GM19467 (cell line): ENCODE results near the gene MAP3K5.
"Not testable (repeated sequence)": the region's sequence is repeated elsewhere in the genome, so short reads cannot be mapped to it uniquely, and the experiment has no call there.

ENCODE experiments used
- ATAC-seq: cut with Tn5 transposase; IDR thresholded peaks from one replicate; pipeline ENCODE4 v1.9.1; 2021; ENCODE audit warnings: mild to moderate bottlenecking, moderate library complexity; ENCODE audit not compliant: unreplicated experiment

The MAP3K5 gene

DNA sequence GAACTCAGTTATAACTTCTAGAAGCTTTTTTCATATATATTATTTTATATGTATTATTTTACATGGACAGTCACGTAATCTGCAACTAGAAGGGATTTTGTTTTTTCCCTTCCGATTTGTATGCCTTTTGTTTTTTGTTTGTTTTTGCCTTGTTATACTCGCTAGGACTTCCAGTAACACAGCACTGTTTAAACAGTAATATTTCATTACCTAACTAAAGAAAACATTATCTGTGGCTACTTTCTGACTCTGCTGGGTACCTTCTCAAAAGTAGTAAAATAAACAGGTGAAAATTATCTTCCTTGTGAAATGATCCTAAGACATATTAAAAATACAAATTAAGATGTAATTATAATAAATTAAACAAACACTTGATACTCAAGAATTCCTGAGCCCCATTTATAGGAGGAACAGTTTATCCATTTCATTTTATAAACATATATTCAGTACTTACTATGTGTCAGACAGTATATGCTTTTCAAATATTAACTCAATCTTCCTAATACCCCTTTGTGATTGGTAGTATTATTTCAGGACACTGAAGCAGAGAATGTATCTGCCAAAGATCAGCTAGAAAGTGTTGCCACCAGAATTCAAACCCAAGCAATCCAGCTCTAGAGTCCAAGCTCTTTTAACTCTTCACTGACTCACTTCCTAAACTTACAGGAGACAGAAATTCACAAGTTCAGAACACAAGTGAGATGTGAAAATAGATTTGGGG lies 65.3 kb downstream of the MAP3K5 start:
- no peak for ATAC-seq

DNA sequence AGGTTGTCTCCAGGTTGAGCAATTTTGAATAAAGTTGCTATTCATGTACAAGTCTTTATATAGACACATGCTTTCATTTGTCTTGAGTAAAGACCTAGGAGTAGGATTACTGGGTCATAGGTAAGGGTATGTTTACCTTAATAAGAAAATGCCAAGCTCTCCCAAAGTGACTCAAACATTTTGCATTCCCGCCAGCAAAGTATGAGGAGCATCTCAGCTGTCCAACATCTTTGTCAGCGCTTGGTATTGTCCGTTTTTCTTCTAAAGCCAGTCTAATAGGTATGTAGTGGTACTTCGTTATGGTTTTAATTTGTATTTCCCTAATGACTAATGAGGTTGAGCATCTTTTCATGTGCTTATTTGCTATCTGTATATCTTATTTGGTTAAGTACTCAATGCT lies 67.2 kb downstream of the MAP3K5 start:
- no peak for ATAC-seq

DNA sequence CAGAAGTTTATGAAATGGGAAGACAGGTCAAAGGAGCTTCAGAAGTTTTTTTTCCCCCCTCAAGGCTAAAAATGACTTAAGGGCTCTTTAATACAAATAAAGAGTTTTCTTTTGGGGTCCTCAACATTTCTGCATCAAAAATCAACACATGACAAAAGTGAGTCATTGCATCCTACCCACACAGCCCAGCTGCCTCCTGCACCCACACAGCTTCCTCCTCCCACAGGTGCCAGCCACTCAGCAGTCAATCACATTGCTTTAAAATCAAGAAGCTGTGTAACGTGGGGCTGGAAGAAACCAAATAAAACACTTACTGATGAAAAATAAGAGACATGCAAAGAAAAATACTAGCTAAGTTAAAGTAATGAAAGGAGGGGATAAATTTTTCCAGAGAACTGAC lies 68.5 kb downstream of the MAP3K5 start:
- no peak for ATAC-seq

DNA sequence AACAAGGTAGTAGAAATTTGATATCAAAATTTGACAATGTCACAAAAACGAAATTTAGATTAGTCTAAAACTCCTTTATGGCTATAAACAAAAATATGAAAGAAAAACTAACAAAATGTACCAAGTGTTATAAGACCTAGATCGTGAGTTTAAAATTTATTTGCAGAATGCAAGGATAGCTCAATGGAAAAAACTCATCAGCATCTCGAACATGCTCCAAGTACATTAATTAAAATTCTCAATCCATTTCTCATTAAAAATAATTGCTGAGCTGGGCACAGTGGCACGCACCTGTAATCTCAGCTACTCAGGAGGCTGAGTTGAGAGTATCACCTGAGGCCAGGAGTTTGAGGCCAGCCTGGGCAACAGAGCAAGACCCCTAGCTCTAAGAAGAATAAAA lies 70.8 kb downstream of the MAP3K5 start:
- ATAC-seq: no peak

DNA sequence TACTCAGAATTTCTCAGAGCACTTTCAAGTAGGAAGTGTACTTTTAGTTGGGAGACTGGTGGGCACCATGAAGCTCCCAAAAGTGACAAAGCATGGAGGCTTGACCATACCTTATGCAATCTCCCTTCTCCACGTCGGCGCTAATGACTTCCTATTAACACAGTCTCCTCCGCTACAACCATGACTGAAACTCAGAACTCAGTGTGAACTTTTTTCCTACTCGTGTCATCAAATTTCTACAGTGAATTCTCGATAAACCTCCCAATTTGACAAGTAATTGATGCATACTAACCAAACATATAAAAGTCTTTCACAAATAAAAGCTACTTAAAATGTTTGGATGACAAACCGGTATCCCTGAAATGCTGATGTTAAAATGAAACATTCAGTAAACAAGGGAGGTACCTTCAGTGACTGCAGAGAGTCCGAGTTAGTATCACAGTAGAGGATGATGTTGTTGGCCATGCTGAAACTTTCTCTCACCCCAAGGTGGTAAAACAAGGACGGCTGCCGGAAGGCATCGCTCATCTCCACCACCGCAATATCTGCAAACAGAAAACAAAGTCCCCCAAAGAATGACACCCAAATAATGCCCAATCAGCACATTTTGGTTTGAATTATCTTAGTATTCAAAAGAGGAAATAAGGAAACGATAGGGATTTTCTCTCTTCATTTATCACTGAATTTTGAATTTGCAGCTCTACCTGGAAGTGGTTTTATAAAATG lies 72.1 kb downstream of the MAP3K5 start:
- peak; percentile 41 for ATAC-seq

DNA sequence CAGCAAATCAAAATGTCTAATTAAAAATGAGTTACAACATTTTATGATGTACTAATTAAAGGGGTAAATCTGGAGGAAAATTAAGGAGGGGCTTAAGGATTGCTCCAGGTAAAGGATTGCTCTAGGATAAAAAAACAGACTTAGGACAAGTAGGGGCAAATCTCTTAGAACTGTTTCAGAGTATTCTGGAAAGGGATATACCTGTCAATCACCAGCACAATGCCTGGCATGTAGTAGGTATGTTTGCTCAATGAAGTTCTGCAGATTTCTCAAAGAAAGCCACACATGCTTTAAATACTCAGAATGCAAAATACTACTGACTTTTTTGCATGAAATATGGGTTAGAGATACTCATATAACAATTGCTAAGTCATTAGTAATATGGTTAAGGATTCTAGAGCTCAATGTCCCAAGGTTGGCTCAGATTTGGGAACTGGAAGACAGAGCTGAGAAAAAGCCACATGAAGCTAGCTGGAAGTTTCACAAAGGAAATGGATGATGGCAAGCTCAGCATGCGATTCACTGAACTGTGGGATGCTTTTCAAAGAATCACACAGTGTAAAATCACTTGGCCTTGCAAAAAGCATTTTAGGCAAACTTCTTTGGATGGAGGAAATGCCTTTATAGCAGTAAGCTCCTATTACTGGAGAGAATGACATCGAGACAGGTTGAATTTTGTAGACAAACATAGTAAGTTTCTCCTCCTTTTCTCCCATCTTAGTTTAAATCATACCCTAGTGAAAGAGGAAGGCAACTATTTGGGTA lies 72.8 kb downstream of the MAP3K5 start:
- peak; percentile 39 for ATAC-seq

DNA sequence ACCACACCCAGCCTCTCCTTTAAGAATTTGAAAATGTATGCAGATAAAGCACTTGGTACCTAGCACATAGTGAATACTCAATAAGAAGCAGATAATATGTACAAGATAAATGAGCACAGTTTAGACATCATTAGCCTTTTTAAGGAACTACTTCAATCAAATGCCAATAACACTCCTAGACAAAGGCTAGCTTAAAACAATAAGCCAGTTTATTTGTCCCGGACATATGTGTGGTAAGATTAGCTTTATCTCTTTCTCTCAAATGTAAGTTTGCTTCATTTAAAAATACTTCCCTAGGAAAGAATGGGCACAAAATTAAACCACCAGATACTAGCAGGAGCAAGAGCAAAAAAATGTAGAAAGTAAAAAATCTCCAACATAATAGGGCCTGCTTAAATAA lies 73.8 kb downstream of the MAP3K5 start:
- no peak for ATAC-seq

DNA sequence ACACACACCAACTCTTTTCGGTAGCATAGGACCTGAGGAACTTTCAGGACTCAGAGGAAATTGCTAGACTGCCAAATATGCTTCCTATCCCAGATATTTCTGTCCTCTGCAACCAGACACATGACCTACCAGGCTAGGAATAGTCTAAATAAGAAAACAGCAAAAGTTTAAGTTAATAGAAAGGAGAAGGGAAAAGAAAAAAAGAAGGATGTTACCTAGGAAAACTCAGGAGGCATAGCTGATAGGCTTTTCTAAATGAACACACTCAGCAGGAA lies 74.6 kb downstream of the MAP3K5 start:
- no peak for ATAC-seq

DNA sequence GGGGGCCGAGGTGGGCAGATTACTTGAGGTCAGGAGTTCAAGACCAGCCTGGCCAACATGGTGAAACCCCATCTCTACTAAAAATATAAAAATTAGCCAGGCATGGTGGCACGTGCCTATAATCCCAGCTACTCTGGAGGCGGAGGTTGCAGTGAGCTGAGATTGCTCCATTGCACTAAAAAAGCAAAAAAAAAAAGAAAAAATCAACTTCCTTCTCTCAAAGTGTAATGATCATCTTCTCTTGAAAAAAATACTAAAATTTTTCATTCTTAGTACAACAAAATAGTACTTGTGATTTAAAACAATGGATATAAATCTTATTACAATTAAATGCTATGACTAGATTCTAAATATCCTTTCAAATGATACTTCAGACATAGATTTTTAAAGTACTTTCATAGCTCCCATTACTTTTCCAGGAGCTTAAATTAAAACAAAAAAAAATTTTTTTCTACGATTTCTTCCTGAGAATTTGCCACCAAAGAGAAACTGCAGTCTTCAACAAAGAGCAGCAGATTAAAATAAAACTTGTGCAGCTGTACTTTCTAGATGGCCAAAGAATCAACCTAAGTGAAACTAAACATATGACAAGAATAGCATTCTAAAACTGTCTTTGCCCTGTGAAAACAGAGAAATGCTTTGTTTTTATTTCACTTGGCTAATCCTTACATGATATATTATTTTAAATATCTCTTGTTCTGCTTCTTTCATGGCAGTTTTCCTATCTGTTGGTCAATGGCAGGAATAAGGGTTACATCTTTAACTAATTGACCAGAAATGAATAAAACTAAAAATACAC lies 75.2 kb downstream of the MAP3K5 start:
- peak; percentile 48 for ATAC-seq

DNA sequence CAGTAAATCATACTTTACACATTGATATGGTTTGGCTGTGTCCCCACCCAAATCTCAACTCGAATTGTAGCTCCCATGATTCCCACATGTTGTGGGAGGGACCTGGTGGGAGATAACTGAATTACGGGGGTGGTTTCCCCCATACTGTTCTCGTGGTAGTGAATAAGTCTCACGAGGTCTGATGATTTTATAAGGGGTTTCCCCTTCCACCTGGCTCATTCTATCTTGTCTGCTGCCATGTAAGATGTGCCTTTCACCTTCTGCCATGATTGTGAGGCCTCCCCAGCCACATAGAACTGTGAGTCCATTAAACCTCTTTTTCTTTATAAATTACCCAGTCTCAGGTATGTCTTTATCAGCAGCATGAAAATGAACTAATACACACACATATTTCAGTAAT lies 79.6 kb downstream of the MAP3K5 start:
- ATAC-seq: not testable (repeated sequence)

DNA sequence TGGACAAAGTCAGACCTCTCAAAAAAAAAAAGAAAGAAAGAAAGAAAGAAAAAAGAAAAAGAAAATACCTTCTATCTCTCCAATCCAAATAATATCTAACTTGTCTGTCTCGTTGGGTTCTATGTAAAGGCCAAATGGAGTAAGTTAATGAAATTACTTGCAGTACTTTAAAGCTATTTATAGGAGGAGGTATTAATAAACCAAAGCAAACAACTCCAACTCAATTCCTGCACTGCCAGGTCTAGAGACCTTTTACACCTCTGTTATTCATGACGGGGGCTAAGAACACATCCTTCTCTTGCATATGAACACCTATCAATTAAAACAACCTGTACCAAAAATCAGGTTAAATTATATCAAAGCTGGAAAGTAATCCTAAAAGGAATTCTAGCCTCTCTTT lies 80.6 kb downstream of the MAP3K5 start:
- no peak for ATAC-seq

DNA sequence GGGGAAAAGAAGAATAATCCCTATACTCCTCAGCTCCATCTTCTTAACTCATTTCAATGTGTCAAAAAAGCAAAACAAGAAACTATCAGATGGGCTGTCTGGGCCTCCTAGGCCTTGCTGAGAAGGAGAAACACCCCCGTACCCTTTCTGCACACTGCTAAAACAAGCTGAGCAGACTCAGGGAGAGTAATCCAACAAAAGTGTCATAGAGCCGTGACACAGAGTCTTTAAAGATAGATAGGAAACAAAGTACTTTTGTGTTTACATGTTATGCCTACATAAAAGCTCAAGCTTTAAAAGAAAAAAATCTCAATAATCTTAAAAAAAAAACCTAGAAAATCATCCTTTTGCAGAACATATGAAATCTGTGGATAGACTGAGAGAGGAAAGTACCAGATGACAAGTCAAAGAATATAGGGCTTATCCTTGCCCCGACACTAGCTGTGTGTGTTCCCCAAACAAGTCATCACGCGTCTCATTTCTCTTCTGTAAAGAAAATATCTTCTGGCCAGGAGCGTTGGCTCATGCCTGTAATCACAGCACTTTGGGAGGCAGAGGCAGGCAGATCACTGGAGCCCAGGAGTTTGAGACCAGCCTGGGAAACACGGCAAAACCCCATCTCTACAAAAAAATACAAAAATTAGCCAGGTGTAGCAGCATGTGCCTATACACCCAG lies 81.3 kb downstream of the MAP3K5 start:
- no peak for ATAC-seq

DNA sequence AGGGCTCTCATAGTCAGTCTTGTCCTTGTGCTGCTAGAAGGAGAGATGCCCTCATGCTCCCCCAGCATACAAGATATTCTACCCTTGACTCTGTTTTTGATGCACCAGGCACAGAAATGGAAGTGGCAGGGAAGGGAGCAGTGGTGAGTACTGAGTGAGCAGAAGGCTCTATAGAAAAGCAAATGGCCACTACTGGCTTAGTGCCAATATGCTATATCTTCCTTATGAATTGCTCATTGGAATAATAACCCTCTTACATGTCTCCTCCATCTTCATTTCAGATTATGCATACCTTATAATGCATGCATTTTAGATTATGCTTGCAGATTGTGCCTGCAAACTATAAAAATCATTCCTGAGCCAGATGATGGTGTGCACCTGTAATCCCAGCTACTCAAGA lies 82.8 kb downstream of the MAP3K5 start:
- ATAC-seq: no peak

DNA sequence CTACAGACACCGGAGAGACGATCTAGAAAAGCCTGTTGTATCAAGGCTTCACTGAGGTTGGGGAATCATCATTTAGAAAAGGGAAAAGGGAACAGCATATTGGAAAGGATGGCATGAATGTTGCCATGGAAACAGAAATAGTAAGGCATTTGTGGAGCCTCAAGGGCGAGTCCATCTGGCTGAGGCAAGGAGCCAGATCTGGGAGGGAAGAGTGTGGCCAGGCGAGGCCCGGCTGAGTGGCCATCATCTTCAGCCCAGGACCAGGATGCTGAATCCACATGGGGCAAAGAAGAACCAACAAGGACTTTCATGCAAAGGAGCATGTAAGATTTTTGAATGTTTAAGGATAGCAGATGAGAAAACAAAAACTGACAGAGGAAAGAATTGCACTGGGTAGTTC lies 85.8 kb downstream of the MAP3K5 start:
- no peak for ATAC-seq

DNA sequence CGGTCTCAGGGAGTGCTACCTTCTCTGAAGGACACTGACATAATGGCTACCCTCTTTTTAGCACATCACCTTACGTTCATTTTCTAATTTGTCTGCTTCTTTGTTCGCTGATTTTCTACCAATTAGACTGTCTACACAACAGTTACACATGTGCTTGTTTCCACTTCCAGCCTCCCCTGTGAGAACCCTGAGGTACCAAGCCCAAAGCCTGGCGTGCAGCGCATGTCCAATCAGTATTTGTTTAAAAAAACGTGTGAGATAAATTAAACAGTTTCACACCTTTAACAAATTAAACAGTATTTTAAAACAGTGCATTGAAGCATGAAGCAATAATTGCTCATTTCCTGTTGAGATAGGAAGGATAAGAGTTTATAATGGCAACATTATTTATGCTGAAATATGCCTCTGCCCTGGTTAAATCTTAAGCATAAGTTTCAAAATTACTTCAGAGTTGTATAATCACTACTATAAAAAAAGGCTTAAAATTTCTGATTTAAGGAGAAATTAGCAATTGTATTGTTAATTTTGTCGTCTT lies 88.9 kb downstream of the MAP3K5 start:
- ATAC-seq: no peak

DNA sequence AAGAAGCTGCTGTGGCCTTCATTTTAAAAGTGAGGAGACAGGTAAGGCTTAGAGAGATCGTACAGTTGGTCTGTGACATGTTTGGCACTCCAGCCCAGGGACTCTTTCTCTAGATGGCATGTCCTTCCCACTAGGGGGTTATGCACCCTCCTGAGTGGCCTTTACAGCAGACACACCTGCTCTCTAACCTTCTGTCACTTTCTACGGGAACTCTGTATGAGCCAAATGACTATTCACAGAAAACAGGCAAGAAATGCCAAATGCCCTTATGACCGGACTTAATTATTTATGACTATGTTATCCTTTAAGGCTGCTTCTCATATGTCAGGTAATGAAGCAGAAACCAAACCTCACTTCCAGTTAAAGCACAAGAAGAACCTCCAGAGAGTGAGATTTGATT lies 91.2 kb downstream of the MAP3K5 start:
- no peak for ATAC-seq

DNA sequence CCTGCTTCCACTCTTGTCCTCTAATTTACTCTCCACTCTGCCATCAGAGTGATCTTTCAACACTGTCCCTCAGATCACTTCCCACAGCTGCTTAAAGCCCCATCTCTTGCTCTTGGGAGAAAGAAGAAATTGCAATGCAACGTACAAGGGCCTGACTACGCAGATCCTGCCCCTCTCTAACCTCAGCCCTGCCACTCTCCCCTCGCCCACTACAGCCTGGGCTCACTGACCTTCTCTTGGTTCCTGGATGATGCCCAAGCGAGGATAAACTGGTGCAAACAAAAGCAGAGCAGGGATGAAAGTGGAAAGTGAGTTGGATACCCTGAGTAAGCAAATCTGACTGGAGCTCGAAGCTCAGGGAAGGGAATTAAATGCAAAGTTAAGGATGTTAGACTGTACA lies 92.9 kb downstream of the MAP3K5 start:
- ATAC-seq: no peak

DNA sequence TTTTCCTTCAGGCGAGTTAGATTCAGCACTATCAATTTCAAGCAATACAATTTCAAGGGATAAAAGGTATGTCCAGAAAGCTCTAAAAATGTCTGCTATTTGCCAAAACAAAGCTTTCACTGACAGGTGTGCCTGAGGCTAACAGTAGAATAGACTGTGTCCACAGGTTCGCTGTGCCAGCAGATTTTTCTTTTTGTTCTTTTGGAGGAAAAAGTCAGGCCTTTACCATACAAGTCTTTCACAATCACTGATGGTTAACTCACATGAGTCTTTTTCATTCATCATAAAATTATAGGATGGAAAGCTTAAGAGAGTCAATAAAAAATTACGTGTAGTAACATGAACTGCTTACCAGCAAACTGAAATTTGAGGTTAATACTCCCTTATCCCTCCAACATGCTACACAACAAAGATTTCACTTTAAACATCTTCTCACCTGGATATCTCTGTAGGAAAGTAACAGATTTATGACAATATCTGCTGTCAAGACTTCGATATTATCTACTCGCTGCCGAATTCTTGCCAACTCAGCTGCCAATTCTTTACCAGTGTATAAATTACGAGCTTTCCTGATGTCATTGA lies 95.4 kb downstream of the MAP3K5 start:
- no peak for ATAC-seq

DNA sequence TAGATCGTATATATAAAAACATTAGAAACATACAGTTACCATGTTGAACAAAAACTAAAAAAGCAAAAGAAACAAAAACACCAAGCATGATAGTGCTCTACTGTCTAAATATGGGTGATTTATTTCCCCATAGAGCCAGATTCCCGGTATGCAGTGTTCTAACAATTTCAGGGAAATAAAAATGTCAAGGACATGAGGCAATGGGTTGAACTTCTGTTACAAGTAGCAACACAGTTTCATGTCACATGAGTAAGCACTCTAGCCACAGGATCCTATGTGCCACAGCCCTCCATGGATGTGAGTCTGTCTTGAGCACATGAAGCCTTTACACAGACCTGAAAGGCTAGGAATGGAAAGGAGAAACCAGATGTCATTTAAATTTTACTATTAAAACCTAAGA lies 96.0 kb downstream of the MAP3K5 start:
- no peak for ATAC-seq

DNA sequence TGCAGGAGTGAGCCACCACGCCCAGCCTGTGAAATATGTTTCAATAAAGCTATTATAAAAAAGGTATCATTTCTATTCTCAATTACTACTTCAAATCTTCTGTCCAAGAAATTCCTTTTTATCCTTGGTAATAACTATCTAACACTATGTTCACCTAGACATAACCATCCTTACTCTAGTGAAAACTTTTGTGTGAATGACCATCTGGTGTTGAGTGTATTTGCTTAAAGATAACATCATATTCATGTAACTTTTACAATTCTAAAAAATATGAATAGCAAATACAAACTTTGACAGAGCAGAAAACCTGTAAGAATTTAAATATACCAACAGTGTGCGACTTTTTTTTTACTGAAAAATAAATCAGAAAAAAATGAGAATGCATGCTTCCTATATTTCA lies 96.9 kb downstream of the MAP3K5 start:
- no peak for ATAC-seq
